Smooth muscle cell (in vitro differentiated cells): ENCODE measurements around the gene GRIK2. TPM values are rescaled to one million over a fixed set of nuclear protein-coding genes. Genes with fewer than 3 reads are reported as not detected.

Experiments
- DNase-seq: peaks from one replicate; lab custom pipeline; 2025; ENCODE audit not compliant: unreplicated experiment; lab: John Stamatoyannopoulos, UW
- H2AFZ ChIP-seq: fragments of 200-600 bp; sonication (generic); 2 replicates; pipeline ENCODE4 v1.6.0; 2016; ENCODE audit warnings: antibody characterized with exemption, low read depth, mild to moderate bottlenecking
- H3F3A ChIP-seq: fragments of 200-600 bp; sonication (generic); 2 replicates; pipeline ENCODE4 v1.6.0; 2017; ENCODE audit warnings: antibody characterized with exemption, low read depth
- H3K27ac ChIP-seq: fragments of 200-600 bp; sonication (generic); 2 replicates; pipeline ENCODE4 v1.5.1; 2016; ENCODE audit warnings: low read depth, mild to moderate bottlenecking
- H3K27me3 ChIP-seq: fragments of 200-600 bp; sonication (generic); 2 replicates; pipeline ENCODE4 v1.6.1; 2016; ENCODE audit warnings: low read depth, mild to moderate bottlenecking
- H3K36me3 ChIP-seq: fragments of 200-600 bp; sonication (generic); 2 replicates; pipeline ENCODE4 v1.5.1; 2016; ENCODE audit warnings: low read depth
- H3K4me1 ChIP-seq: fragments of 200-600 bp; sonication (generic); 2 replicates; pipeline ENCODE4 v1.5.1; 2016; ENCODE audit warnings: low read depth
- H3K4me2 ChIP-seq: fragments of 200-600 bp; sonication (generic); 2 replicates; pipeline ENCODE4 v1.6.0; 2016; ENCODE audit warnings: mild to moderate bottlenecking
- H3K4me3 ChIP-seq: fragments of 200-600 bp; sonication (generic); 2 replicates; pipeline ENCODE4 v1.5.1; 2016; ENCODE audit warnings: mild to moderate bottlenecking
- H3K79me2 ChIP-seq: fragments of 200-600 bp; sonication (generic); 2 replicates; pipeline ENCODE4 v1.6.0; 2016; ENCODE audit warnings: low read depth, mild to moderate bottlenecking
- H3K9ac ChIP-seq: fragments of 200-600 bp; sonication (generic); 2 replicates; pipeline ENCODE4 v1.6.0; 2016; ENCODE audit warnings: low read depth
- H3K9me3 ChIP-seq: fragments of 200-600 bp; sonication (generic); replicated peaks from 2 replicates; pipeline ENCODE4 v1.5.1; 2016; ENCODE audit warnings: low read depth
- H4K20me1 ChIP-seq: fragments of 200-600 bp; sonication (generic); 2 replicates; pipeline ENCODE4 v1.6.0; 2016; ENCODE audit warnings: low read depth
- WGBS: methylation state at CpG from one replicate; pipeline ENCODE4 v1.1.7; 2016; ENCODE audit warnings: low lambda C conversion rate; 5-methylcytosine and 5-hydroxymethylcytosine counted together
- polyA plus RNA-seq: library from polyadenylated mRNA; unstranded; fragments of >200 nt; fragmentation: Nextera tagmentation; extraction: Ambion mirVana; gene quantifications from 2 replicates; pipeline ENCODE4 v1.2.1, GENCODE V29; 2016
- total RNA-seq: library from RNA; depleted of rRNA; stranded (reverse); fragments of >200 nt; gene quantifications from 2 replicates; pipeline ENCODE4 v1.2.3, GENCODE V29; 2014
- TF ChIP-seq, protein P1 (sequence below): fragments of 200-600 bp; sonication (generic); IDR thresholded peaks from 2 replicates; pipeline ENCODE4 v1.5.1; 2017; ENCODE audit warnings: borderline replicate concordance, mild to moderate bottlenecking, antibody characterized with exemption; ENCODE audit not compliant: insufficient read depth, poor library complexity, severe bottlenecking

Gene GRIK2
- total and polyA plus RNA-seq, 2 experiments from 2014 or later = 10.0 to 23.6 TPM

DNA sequence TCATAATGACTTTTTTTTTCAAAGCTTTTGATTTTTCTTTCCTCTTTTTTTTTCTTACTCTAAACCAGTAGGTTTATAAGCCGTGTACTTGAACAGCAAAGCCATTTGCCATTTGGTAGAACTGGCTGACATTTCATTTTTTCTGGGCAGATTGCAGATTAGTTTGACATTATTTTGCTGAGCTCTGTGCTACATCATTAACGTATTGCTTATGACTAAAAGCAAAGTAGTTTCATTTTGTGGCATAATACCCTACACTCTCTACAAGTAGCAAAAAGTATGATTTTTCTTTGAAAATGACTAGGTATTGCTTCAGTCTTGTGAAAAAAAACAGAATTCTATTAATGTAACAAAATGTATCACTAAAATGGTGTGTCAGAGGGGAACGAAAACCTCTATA is 141.3 kb downstream of the GRIK2 start:
- WGBS = 59% methylated on average over 3 of the region's 3 CpGs
- Histone ChIP-seq H2AFZ (peak overlapping the region; percentile 79), H3K36me3 (no peaks in the 10 kb centered on the region), H3K9me3 (no peaks in the 10 kb centered on the region), H3K27ac (peak overlapping the region; percentile 80), H4K20me1 (no peaks in the 10 kb centered on the region), H3K4me1 (peaks cover 3% of the 10 kb centered on the region), H3K27me3 (no peaks in the 10 kb centered on the region), H3F3A (no peaks in the 10 kb centered on the region), H3K79me2 (no peaks in the 10 kb centered on the region), H3K9ac (peak overlapping the region; percentile 34), H3K4me2 (peak overlapping the region; percentile 73), H3K4me3 (peak overlapping the region; percentile 29)
- TF ChIP-seq, protein P1, sequence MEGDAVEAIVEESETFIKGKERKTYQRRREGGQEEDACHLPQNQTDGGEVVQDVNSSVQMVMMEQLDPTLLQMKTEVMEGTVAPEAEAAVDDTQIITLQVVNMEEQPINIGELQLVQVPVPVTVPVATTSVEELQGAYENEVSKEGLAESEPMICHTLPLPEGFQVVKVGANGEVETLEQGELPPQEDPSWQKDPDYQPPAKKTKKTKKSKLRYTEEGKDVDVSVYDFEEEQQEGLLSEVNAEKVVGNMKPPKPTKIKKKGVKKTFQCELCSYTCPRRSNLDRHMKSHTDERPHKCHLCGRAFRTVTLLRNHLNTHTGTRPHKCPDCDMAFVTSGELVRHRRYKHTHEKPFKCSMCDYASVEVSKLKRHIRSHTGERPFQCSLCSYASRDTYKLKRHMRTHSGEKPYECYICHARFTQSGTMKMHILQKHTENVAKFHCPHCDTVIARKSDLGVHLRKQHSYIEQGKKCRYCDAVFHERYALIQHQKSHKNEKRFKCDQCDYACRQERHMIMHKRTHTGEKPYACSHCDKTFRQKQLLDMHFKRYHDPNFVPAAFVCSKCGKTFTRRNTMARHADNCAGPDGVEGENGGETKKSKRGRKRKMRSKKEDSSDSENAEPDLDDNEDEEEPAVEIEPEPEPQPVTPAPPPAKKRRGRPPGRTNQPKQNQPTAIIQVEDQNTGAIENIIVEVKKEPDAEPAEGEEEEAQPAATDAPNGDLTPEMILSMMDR = no peak
- no peak for DNase-seq

DNA sequence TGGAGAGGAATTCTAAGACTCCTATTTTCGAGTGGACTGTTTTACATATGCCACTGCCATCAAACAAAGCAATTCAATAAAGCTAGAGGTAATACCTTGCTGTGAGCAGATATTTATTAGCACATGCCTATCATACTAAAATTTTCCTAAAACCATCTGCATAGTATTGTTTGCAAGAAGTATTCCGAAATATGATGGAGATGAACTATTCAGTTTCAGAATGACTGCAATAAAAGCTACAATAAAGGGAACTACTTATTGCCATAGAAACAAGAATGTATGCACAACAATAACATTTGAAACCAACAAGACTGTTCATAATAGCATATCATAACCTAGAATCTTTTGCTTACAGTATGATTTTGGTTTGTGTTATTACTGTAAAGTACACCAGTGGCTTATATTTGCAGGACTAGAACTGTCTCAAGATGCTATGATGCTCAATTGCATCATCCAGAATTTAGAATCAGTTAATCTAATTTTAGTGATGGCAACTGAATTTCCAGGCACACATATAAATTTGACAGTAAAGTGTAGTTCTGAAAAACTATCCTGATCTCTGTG is 144.3 kb downstream of the GRIK2 start:
- Histone ChIP-seq H3K4me2 (no peak overlapping the region), H3F3A (no peaks in the 10 kb centered on the region), H3K36me3 (no peaks in the 10 kb centered on the region), H3K9ac (no peak overlapping the region), H4K20me1 (no peaks in the 10 kb centered on the region), H3K79me2 (no peaks in the 10 kb centered on the region), H3K4me1 (peaks cover 3% of the 10 kb centered on the region), H3K9me3 (no peaks in the 10 kb centered on the region), H3K27ac (no peak overlapping the region), H2AFZ (no peak overlapping the region), H3K4me3 (no peak overlapping the region), H3K27me3 (no peaks in the 10 kb centered on the region)
- TF ChIP-seq, protein P1 = no peak
- no peak for DNase-seq
- WGBS = 86% methylated on average over 2 of the region's 2 CpGs

DNA sequence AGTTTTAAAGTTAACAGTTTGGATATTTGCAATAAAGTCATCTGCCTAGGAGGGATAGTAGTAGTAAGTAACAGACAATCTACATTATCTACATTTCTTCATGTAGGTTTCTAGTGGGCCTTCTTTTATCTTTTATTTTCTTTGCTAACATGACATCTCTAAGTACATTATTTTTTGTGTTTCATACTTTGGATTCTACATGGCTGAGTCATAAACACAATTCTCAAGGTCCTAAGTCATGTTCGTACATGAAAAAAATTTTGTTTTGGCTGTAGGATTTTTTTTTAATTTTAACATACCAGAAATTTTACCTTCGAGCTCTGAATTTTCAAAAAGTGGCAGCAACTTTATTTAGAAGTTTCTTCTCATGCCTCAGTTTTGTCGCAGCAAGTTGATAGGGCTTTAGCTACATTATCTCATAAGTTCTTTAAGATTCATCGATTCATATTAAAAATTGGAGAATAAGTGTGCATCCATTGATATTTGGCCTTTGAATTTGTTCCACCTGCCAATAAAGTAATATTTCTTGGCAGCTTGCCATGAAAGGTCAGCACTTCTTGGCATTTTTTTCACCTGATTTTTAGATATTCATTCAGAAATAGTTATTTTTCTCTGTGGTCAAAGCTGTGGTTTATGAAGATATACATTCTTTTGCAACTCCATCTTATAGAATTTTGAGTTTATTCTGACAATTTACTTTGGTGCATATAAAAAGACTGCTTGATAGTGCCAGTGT is 146.2 kb downstream of the GRIK2 start:
- DNase-seq = no peak
- TF ChIP-seq, protein P1 = no peak
- H3K4me2 ChIP-seq = peak overlapping the region; percentile 37
- H2AFZ ChIP-seq = no peak overlapping the region
- H3K27ac ChIP-seq = peak overlapping the region; percentile 45
- H3K27me3 ChIP-seq = no peaks in the 10 kb centered on the region
- no peaks in the 10 kb centered on the region for H3K9me3 ChIP-seq
- H3K4me3 ChIP-seq = no peak overlapping the region
- H3K79me2 ChIP-seq = no peaks in the 10 kb centered on the region
- WGBS = 56% methylated on average over 4 of the region's 4 CpGs
- H3K9ac ChIP-seq = no peak overlapping the region
- H3K36me3 ChIP-seq = no peaks in the 10 kb centered on the region
- H3F3A ChIP-seq = peaks cover 2% of the 10 kb centered on the region
- H4K20me1 ChIP-seq = no peaks in the 10 kb centered on the region
- peaks cover 3% of the 10 kb centered on the region for H3K4me1 ChIP-seq
